HG03108 (cell line): Measurements from ENCODE around the gene PHF24.
"Not testable (repeated sequence)": the region's sequence is repeated elsewhere in the genome, so short reads cannot be mapped to it uniquely, and the experiment has no call there.

ENCODE experiments used
- ATAC-seq: cut with Tn5 transposase; IDR thresholded peaks from one replicate; pipeline ENCODE4 v1.9.1; 2021; ENCODE audit warnings: moderate library complexity; ENCODE audit not compliant: unreplicated experiment

Gene PHF24

DNA sequence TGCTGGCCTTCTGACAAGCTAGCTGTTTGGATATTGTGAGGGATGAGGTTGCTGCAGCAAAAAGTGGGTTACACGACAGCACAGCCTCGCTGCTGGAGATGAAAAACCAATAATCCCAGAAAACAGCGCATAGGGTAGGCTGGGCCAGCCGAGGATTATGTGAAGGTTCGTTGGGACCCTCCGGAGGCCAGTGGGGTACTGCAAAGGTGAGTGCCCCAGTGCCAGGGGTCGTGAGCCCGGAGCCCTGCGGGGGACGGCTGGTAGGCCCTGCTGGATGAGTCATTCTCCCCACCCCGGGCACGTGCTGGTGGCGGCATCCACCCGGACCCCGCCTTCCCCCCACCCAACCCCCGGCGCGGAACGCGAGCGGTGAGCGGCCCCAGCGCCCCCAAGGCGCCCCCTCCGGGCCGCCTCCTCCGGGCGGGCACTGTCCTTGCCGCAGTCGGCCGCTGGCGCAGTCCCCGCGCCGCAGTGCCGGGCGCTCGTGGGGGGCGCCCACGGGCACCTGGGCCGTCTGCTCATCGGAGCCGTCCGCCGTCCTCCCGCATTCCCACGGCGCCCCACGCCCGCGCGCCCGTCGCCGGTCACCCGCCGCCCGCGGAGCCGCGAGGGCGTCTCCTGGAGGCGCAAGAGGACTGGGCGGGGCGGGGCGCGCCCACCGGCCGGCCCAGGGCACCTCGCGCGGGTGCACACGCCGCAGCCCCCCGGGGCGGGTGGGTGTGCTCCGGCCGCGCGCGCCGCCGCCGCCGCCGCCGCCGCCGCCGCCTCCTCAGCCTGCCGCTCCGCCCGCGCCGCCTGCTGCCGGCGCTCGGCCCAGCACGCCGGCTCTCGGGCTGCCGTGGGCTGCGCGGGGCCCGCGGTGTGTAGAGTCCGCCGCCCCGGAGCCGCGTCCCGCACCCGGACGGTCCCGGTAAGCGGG is at the start of gene PHF24:
Gene PHF24 (plus strand): TSS at position 794 of the 919 bp plus-strand sequence. CDS start 13,014 bp downstream, outside the sequence.
- no peak for ATAC-seq

DNA sequence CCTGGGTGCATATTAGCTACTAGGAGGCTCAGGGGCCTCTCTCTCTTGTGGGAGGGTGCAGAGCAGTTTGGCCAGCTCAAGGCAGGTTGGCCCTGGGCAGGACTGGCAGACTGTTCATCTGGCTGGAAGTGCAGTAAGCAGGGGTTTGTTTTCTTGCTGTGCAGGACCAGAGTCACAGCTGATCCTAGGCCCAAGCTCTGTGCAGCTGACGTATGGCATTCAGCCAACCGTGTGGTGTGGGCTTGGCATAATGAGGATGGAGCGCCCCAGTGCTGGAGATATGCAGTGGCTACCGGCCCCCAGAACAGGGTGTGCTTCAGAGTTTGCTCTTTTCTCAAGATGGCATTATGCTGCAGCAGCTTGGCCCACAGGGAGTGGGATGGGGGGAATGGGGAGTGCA is 31.0 kb upstream of the PHF24 start:
- ATAC-seq = no peak

DNA sequence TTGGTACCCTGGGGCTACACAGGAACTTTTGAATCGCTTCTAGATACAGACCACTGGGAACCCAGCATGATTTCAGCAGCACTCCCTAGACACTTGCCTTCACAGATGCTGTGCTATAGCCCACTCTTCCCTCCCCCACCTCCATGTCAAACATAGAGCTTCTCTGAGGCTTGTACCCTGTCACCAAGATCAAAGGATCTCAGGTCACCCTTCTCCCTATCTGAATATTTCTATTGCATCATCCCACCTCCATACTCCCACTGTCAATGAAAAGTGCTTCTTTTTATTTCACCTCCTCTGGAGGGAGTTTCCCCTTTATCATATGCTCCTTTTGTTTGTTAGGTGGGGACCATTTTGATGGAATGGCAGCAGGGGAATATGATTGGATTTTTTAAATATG is 29.2 kb upstream of the PHF24 start:
- no peak for ATAC-seq

- no peak for ATAC-seq
Observed at GRCh38 chr9:34929506-34930102, 28.5 kb upstream of the PHF24 start.

DNA sequence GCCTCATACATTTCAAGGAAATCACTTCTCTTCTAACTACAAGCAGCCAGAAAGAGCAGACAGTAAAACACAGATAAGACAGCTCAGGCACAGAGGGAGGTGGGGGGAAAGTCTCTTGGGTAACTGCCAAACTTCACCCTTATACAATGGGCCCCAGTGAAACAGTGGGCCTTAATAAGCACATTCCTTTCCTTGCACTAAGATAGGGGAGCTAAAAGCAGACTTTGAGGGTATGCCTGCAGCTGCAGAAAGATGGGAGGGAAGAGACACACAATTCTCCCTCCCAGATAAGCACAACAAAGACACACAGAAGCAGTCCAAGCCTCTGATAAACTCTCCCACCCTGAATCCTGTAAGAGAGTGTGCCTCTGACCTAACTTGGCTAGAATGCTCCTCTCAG is 18.1 kb upstream of the PHF24 start:
- not testable (repeated sequence) for ATAC-seq

GRCh38 chr9:34948451-34948850 is 9.6 kb upstream of the PHF24 start:
- no peak for ATAC-seq

DNA sequence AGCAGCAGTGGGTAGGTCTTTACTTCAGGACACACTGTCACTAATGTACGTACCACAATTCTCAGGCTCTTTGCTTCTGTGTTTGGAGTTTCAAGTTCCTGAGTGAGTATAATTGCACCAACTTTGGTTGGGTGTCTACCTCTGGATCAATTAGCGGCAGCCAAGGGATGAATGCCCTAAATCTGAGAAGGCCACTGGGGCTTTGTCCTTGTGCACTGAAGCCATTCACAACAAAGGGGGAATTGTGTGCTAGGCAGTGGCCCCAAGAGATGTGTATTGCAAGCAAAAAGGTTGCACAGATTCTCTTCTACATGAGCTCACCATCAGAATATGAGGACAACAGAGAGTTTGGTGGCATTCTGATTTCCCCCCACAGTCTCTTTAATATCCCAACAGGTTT is 3.9 kb upstream of the PHF24 start:
- ATAC-seq = no peak

GRCh38 chr9:34956066-34956465 is 2.0 kb upstream of the PHF24 start:
- ATAC-seq = not testable (repeated sequence)

GRCh38 chr9:34956648-34957047 is 1.4 kb upstream of the PHF24 start:
- peak; percentile 47 for ATAC-seq

DNA sequence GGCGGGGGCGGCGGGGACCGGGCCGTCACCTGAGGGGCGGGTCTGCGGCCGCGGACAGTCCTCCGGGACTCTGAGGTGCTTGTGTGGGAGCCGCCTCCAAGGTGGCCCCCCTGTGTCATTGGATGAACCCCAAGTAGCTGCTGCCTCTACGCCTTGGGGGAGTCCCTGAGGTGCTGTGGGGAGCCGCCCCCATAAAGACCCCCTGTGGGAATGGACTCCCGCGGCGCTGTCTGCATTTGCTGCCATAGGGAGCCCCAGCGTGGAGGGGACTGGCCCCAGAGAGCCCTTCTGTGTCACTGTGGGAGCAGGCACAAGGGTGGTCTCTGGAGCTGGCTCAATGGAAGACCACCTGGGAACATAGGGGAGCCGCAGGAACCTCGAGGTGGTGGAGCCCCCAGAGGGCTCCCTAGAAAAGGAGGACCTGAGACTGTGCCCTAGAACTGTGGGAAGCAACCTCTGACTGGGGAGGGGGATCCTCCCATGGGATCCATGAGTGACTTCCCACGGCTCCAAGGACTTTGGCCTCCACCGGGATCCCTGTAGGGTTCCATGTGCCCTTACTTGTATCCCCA is 412 bp downstream of the PHF24 start:
- no peak for ATAC-seq

- no peak for ATAC-seq
Observed at GRCh38 chr9:34959461-34959860, 1.4 kb downstream of the PHF24 start.

GRCh38 chr9:34961574-34962490 is 3.7 kb downstream of the PHF24 start:
- no peak for ATAC-seq

DNA sequence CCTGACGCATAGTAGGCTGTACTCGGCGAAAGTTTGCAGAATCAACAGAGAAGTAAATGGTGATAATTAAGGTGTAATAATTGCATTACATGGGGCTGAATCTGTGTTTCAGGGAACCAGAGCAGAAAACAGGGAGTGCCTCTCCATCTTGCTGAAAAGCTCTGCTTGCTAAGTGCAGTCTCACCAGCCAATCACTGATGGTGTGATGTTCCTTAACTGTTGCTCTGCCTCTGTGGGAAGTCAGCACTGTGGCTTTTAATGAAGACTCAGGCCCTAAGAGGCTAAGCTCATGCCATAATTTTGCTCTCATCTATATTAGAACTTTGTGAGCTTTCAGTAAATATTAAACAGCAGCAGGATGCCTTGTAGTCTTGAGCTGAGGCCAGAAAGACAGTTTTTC is 4.5 kb downstream of the PHF24 start:
- no peak for ATAC-seq

DNA sequence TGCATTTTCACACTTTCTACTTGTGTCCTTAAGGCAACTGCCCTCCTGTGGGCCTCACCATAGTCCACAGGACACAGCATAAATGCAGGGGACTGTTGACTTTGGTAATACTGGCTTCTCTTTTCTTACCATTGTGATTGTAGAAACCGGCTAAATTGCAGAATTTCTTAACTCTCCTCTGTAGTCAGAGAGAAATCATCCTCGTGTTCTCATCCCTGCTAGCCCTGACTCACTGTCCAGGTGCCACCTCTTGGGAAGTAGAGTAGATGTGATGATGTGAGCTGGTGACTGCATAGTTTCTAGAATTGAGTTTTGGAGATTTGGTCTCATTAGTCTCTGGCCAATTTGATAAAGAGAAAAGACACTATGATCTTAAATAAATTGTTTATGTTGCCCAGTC is 5.5 kb downstream of the PHF24 start:
- ATAC-seq = no peak

GRCh38 chr9:34964458-34964857 is 6.4 kb downstream of the PHF24 start:
- ATAC-seq = no peak

GRCh38 chr9:34971146-34971811 is 13.2 kb downstream of the PHF24 start:
- ATAC-seq = no peak

GRCh38 chr9:34974664-34975063 is 16.6 kb downstream of the PHF24 start:
- no peak for ATAC-seq

DNA sequence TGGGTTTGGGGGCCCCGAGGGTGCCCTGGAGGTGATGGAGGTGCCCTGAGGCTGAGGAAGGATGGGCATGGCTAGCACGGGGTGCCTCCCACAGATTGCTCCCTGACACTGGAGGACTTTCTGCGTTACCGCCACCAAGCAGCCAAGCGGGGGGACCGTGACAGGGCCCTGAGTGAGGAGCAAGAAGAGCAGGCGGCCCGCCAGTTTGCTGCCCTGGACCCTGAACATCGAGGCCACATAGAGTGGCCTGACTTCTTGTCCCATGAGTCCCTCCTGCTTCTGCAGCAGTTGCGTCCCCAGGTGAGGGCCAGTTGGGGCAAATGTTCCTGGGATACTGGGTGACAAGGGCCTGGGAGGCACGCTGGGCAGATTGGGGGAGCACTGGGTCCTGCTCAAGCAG is 18.4 kb downstream of the PHF24 start:
- ATAC-seq = no peak

- ATAC-seq = no peak
Observed at GRCh38 chr9:34976992-34977391, 18.9 kb downstream of the PHF24 start.

GRCh38 chr9:34980181-34980761 is 22.2 kb downstream of the PHF24 start:
- no peak for ATAC-seq
